ENCODE measurements around the gene NPR3.

DNA sequence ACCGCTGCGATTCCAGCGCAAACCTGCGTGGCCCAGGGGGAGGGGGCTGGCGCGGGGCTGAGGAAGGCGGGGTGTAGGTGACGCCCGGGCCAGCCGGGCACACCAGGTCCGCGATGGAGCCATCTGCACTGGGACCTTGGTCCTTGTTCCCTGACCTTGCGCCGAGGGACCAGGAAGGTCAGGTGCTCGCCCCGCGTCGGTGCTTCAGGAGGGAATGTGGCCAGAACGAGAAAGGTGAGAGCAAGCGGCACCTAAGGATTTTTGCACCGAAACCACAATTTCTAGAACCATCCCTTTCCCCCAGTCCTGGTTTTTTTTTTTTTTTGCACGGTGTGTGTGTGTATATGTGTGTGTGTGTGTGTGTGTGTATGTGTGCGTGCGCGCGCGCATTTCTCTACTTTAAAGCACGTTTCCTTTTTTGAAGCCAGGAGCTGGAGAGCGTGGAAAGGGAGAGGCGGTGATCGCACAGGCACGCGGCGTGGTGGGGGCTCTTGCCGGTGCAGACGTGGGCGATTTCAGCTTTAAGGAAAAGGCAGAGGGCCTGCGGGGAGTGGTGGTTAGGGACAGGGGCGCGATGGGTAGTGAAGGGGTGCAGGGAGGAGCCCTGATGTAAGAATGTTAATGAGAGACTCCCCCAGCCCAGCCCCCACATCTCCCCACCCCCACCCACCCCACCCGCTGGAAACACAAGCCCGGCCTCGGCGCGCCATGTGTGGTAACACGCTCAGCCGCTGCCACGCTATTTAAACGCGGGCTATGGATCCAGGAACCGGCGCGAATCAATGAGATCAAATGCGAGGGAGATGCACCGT is at the start of gene NPR3:
- TF ChIP-seq, protein P1, sequence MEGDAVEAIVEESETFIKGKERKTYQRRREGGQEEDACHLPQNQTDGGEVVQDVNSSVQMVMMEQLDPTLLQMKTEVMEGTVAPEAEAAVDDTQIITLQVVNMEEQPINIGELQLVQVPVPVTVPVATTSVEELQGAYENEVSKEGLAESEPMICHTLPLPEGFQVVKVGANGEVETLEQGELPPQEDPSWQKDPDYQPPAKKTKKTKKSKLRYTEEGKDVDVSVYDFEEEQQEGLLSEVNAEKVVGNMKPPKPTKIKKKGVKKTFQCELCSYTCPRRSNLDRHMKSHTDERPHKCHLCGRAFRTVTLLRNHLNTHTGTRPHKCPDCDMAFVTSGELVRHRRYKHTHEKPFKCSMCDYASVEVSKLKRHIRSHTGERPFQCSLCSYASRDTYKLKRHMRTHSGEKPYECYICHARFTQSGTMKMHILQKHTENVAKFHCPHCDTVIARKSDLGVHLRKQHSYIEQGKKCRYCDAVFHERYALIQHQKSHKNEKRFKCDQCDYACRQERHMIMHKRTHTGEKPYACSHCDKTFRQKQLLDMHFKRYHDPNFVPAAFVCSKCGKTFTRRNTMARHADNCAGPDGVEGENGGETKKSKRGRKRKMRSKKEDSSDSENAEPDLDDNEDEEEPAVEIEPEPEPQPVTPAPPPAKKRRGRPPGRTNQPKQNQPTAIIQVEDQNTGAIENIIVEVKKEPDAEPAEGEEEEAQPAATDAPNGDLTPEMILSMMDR (IDR thresholded peaks at IDR 0.05): no peak
- TF ChIP-seq POLR2A (IDR thresholded peaks at IDR 0.05) (no peak), EP300 (IDR thresholded peaks at IDR 0.05) (no peak)

Measured in suprapubic skin (tissue), 3 donors.